HS-27A (cell line): ENCODE results near the gene CIT.

Source experiments
- DNase-seq: peaks from one replicate; pipeline ENCODE4 v3.0.0-alpha.2; 2012; ENCODE audit warnings: low read depth, missing footprints

Gene CIT

GRCh38 chr12:119649202-119649808 is 227.8 kb downstream of the CIT start:
- no peak for DNase-seq

DNA sequence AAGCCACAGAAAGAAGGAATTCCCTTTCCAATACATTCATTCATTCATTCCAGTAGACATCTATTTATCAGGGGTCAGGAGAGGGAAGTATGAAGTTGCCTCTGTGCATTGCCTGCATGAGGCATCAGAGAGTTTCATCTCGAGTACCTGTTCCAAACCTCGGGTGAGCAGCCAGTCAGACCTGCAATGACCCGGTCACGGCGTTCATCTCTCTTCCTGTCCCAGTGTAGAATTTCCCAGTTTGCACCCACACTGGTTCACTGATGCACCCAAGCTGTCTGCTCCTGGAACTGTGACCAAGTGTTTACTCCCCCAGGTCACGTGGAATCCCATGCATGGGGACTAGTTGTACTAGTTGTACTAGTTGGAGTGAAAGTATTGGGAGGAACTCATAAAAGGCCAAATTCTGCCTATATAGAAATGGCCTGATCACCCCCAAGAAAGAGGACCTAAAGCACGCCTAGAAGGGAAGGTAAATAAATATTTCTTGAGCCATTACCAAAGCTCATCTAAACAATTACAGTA is 231.5 kb downstream of the CIT start:
- DNase-seq, result no peak

GRCh38 chr12:119644930-119645329 is 232.2 kb downstream of the CIT start:
- DNase-seq, result no peak

DNA sequence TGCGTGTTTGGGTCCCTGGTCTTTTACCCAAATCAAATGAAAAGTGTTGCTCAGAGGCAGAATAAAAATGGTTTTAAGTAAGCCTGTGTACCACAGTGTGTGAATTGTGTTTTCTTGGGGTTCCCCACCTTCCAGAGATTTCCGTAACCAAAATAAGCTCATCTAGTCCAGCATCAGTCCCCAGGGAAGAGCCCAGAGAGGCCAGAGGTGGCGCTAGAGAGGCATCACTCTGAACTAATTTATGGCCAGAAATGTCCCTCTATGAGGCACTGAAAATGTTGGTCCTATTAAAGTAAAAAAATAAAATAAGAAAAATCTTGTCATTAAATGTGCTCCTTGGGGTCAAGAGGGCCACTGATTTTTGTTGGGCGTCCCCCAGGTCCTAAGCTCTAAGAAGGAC is 234.1 kb downstream of the CIT start:
- DNase-seq, result no peak
